GM23338 (cell line): Measurements from ENCODE around the gene FNDC3A. TPM values are rescaled to one million over a fixed set of nuclear protein-coding genes. Genes with fewer than 3 reads are reported as not detected.

Experiments
- ATAC-seq: fragments of 200-7000 bp; cut with Tn5 transposase; 3 replicates; pipeline ENCODE4 v1.9.1; 2020
- DNase-seq: peaks from one replicate; pipeline ENCODE4 v3.0.0-alpha.2; 2015; ENCODE audit warnings: low spot score
- H2AFZ ChIP-seq: fragments of 200-600 bp; sonication (generic); 2 replicates; pipeline ENCODE4 v1.8.0; 2016; ENCODE audit warnings: antibody characterized with exemption, mild to moderate bottlenecking, moderate library complexity
- H3F3A ChIP-seq: fragments of 200-600 bp; sonication (generic); replicated peaks from 2 replicates; pipeline ENCODE4 v1.8.0; 2017; ENCODE audit warnings: antibody characterized with exemption, mixed run types, low read depth
- H3K27ac ChIP-seq: fragments of 200-600 bp; sonication (generic); 2 replicates; pipeline ENCODE4 v1.6.1; 2016; ENCODE audit warnings: low read depth
- H3K27me3 ChIP-seq: fragments of 200-600 bp; sonication (generic); 2 replicates; pipeline ENCODE4 v1.8.0; 2016; ENCODE audit warnings: mild to moderate bottlenecking, mixed run types, moderate library complexity; ENCODE audit not compliant: insufficient read depth
- H3K36me3 ChIP-seq: fragments of 200-600 bp; sonication (generic); 2 replicates; pipeline ENCODE4 v1.8.0; 2016; ENCODE audit warnings: mild to moderate bottlenecking; ENCODE audit not compliant: insufficient read depth
- H3K4me1 ChIP-seq: fragments of 200-600 bp; sonication (generic); 2 replicates; pipeline ENCODE4 v1.8.0; 2016; ENCODE audit warnings: mild to moderate bottlenecking, moderate library complexity; ENCODE audit not compliant: insufficient read depth
- H3K4me2 ChIP-seq: fragments of 200-600 bp; sonication (generic); 2 replicates; pipeline ENCODE4 v1.7.1; 2017; ENCODE audit warnings: mixed run types
- H3K4me3 ChIP-seq: fragments of 200-600 bp; sonication (generic); 2 replicates; pipeline ENCODE4 v1.6.1; 2016; ENCODE audit warnings: mixed run types
- H3K79me2 ChIP-seq: fragments of 200-600 bp; sonication (generic); replicated peaks from 2 replicates; pipeline ENCODE4 v1.8.0; 2017; ENCODE audit warnings: mild to moderate bottlenecking; ENCODE audit not compliant: insufficient read depth
- H3K9me2 ChIP-seq: fragments of 200-600 bp; sonication (generic); 2 replicates; pipeline ENCODE4 v1.8.0; 2017; ENCODE audit not compliant: insufficient read depth
- H4K20me1 ChIP-seq: fragments of 200-600 bp; sonication (generic); replicated peaks from 2 replicates; pipeline ENCODE4 v1.8.0; 2017; ENCODE audit warnings: mild to moderate bottlenecking; ENCODE audit not compliant: insufficient read depth
- H3K27ac Mint-ChIP-seq: 2 replicates; pipeline ENCODE4 v1.8.0; 2020; ENCODE audit warnings: inconsistent platforms, mild to moderate bottlenecking, moderate library complexity, mixed read lengths
- H3K27me3 Mint-ChIP-seq: 3 replicates; pipeline ENCODE4 v1.8.0; 2022; ENCODE audit warnings: low read depth, mild to moderate bottlenecking, moderate library complexity, mixed read lengths, inconsistent platforms; ENCODE audit not compliant: insufficient read depth, poor library complexity
- H3K36me3 Mint-ChIP-seq: 3 replicates; pipeline ENCODE4 v1.8.0; 2021; ENCODE audit warnings: low read depth, mild to moderate bottlenecking, inconsistent platforms, moderate library complexity, mixed read lengths
- H3K4me1 Mint-ChIP-seq: 3 replicates; pipeline ENCODE4 v1.8.0; 2020; ENCODE audit warnings: mild to moderate bottlenecking, inconsistent platforms, mixed read lengths
- H3K4me3 Mint-ChIP-seq: 3 replicates; pipeline ENCODE4 v1.8.0; 2021; ENCODE audit warnings: moderate library complexity, mild to moderate bottlenecking, inconsistent platforms, mixed read lengths
- H3K9me3 Mint-ChIP-seq: 3 replicates; pipeline ENCODE4 v1.8.0; 2020; ENCODE audit warnings: moderate library complexity, mild to moderate bottlenecking, inconsistent platforms, mixed read lengths
- CREB1 ChIP-seq: fragments of 250-450 bp; sonication (Bioruptor Pico); IDR thresholded peaks from 2 replicates; pipeline ENCODE4 v1.5.0; 2020; ENCODE audit warnings: low read depth, mild to moderate bottlenecking, moderate library complexity
- EZH2 ChIP-seq: fragments of 200-600 bp; sonication (generic); IDR thresholded peaks from one replicate; pipeline ENCODE4 v1.8.0; 2017; ENCODE audit warnings: antibody characterized with exemption, mild to moderate bottlenecking, low read depth; ENCODE audit not compliant: unreplicated experiment
- EZH2phosphoT487 ChIP-seq: fragments of 200-600 bp; sonication (generic); IDR thresholded peaks from one replicate; pipeline ENCODE4 v1.8.1; 2018; ENCODE audit warnings: antibody characterized with exemption; ENCODE audit not compliant: unreplicated experiment
- JUNB ChIP-seq: IDR thresholded peaks from one replicate; pipeline ENCODE4 v1.6.1; 2016; ENCODE audit warnings: antibody characterized with exemption; ENCODE audit not compliant: unreplicated experiment
- NANOG ChIP-seq: IDR thresholded peaks from 2 replicates; pipeline ENCODE4 v1.6.1; 2016; ENCODE audit warnings: antibody characterized with exemption, borderline replicate concordance
- POLR2AphosphoS5 ChIP-seq: IDR thresholded peaks from 2 replicates; pipeline ENCODE4 v1.6.1; 2016; ENCODE audit warnings: antibody characterized with exemption, low read depth
- STAT1 ChIP-seq: IDR thresholded peaks from one replicate; pipeline ENCODE4 v1.6.1; 2016; ENCODE audit warnings: antibody characterized with exemption; ENCODE audit not compliant: unreplicated experiment
- ZNF114 ChIP-seq: fragments of 250-450 bp; sonication (Bioruptor Pico); IDR thresholded peaks from 2 replicates; pipeline ENCODE4 v1.5.0; 2020; ENCODE audit warnings: mild to moderate bottlenecking, moderate library complexity
- ZNF331 ChIP-seq: fragments of 250-450 bp; sonication (Bioruptor Pico); IDR thresholded peaks from 2 replicates; pipeline ENCODE4 v1.5.0; 2020; ENCODE audit warnings: low read depth, mild to moderate bottlenecking, moderate library complexity
- polyA plus RNA-seq: library from polyadenylated mRNA; unstranded; fragments of >200 nt; fragmentation: Nextera tagmentation; extraction: Ambion mirVana; gene quantifications from 2 replicates; pipeline ENCODE4 v1.2.1, GENCODE V29; 2016
- total RNA-seq: library from RNA; depleted of rRNA; stranded (reverse); fragments of >200 nt; shearing (Covaris generic); gene quantifications from 2 replicates; pipeline ENCODE4 v1.2.3, GENCODE V29; 2014
- TF ChIP-seq, protein P1 (sequence below): fragments of 250-450 bp; sonication (Bioruptor Pico); IDR thresholded peaks from 2 replicates; pipeline ENCODE4 v1.5.0; 2020; ENCODE audit warnings: mild to moderate bottlenecking, moderate library complexity
- TF ChIP-seq, protein P2 (sequence below): IDR thresholded peaks from 2 replicates; pipeline ENCODE4 v1.6.1; 2016; ENCODE audit warnings: antibody characterized with exemption
- TF ChIP-seq, protein P3 (sequence below): IDR thresholded peaks from one replicate; pipeline ENCODE4 v1.6.1; 2018; ENCODE audit warnings: antibody characterized with exemption; ENCODE audit not compliant: unreplicated experiment
- TF ChIP-seq, protein P4 (sequence below), 2 experiments: fragments of 200-600 bp in 1 of 2; sonication (generic) in 1 of 2; conservative IDR thresholded peaks; 2 replicates each; pipeline versions ENCODE4 v1.5.1 to v1.6.1; 2016 to 2017; ENCODE audit warnings: antibody characterized with exemption in 2 of 2, low read depth in 2 of 2, mild to moderate bottlenecking in 2 of 2, moderate library complexity in 1 of 2

FNDC3A gene
- total and polyA plus RNA-seq, 2 experiments from 2014 or later = 10.3 to 31.1 TPM

DNA sequence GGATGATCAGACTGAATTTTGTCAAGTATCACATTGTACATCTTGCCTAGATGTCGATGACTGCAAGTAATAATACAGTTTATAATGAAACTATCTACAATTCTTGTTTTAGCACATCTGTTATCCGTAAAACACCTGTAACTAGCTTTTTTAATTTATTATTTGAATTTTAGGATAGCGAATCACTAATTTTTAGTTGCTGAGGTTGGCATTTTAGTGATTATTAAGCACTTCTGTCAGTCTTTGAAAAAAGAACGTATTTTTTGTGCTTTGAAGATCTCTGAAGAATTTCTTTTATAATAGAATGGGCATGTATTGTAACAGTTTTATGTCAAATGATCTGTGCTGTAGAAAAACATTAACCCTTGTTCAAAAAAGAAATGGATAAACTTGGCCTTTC, 232.9 kb downstream of the FNDC3A start:
- Histone ChIP-seq H3K79me2 (no peaks in the 10 kb centered on the region), H3K4me1 (peaks cover under 1% of the 10 kb centered on the region; the same call in 1 of the 2 replicates), H3K27ac (no peak overlapping the region), H2AFZ (no peak overlapping the region), H3K4me2 (no peak overlapping the region), H3K27me3 (no peaks in the 10 kb centered on the region), H3K9me2 (0 out of 2 replicates have a peak, but pooled peaks cover 2% of the 10 kb centered on the region), H3K4me3 (no peak overlapping the region), H3F3A (no peaks in the 10 kb centered on the region), H4K20me1 (0 out of 2 replicates have a peak, but pooled peaks cover under 1% of the 10 kb centered on the region), H3K36me3 (peaks cover 20% of the 10 kb centered on the region; the same call in 1 of the 2 replicates)
- DNase-seq (no peak), ATAC-seq (no peak)
- Mint-ChIP-seq H3K27me3 (peaks cover 2% of the 10 kb centered on the region), H3K36me3 (peaks cover 26% of the 10 kb centered on the region), H3K27ac (no peak overlapping the region), H3K4me1 (no peaks in the 10 kb centered on the region; the same call in 2 of the 3 replicates), H3K9me3 (no peaks in the 10 kb centered on the region), H3K4me3 (no peak overlapping the region)
- TF ChIP-seq CREB1 (CRISPR knock-in tag) = no peak
- no peak for TF ChIP-seq ZNF114
- TF ChIP-seq, protein P1, sequence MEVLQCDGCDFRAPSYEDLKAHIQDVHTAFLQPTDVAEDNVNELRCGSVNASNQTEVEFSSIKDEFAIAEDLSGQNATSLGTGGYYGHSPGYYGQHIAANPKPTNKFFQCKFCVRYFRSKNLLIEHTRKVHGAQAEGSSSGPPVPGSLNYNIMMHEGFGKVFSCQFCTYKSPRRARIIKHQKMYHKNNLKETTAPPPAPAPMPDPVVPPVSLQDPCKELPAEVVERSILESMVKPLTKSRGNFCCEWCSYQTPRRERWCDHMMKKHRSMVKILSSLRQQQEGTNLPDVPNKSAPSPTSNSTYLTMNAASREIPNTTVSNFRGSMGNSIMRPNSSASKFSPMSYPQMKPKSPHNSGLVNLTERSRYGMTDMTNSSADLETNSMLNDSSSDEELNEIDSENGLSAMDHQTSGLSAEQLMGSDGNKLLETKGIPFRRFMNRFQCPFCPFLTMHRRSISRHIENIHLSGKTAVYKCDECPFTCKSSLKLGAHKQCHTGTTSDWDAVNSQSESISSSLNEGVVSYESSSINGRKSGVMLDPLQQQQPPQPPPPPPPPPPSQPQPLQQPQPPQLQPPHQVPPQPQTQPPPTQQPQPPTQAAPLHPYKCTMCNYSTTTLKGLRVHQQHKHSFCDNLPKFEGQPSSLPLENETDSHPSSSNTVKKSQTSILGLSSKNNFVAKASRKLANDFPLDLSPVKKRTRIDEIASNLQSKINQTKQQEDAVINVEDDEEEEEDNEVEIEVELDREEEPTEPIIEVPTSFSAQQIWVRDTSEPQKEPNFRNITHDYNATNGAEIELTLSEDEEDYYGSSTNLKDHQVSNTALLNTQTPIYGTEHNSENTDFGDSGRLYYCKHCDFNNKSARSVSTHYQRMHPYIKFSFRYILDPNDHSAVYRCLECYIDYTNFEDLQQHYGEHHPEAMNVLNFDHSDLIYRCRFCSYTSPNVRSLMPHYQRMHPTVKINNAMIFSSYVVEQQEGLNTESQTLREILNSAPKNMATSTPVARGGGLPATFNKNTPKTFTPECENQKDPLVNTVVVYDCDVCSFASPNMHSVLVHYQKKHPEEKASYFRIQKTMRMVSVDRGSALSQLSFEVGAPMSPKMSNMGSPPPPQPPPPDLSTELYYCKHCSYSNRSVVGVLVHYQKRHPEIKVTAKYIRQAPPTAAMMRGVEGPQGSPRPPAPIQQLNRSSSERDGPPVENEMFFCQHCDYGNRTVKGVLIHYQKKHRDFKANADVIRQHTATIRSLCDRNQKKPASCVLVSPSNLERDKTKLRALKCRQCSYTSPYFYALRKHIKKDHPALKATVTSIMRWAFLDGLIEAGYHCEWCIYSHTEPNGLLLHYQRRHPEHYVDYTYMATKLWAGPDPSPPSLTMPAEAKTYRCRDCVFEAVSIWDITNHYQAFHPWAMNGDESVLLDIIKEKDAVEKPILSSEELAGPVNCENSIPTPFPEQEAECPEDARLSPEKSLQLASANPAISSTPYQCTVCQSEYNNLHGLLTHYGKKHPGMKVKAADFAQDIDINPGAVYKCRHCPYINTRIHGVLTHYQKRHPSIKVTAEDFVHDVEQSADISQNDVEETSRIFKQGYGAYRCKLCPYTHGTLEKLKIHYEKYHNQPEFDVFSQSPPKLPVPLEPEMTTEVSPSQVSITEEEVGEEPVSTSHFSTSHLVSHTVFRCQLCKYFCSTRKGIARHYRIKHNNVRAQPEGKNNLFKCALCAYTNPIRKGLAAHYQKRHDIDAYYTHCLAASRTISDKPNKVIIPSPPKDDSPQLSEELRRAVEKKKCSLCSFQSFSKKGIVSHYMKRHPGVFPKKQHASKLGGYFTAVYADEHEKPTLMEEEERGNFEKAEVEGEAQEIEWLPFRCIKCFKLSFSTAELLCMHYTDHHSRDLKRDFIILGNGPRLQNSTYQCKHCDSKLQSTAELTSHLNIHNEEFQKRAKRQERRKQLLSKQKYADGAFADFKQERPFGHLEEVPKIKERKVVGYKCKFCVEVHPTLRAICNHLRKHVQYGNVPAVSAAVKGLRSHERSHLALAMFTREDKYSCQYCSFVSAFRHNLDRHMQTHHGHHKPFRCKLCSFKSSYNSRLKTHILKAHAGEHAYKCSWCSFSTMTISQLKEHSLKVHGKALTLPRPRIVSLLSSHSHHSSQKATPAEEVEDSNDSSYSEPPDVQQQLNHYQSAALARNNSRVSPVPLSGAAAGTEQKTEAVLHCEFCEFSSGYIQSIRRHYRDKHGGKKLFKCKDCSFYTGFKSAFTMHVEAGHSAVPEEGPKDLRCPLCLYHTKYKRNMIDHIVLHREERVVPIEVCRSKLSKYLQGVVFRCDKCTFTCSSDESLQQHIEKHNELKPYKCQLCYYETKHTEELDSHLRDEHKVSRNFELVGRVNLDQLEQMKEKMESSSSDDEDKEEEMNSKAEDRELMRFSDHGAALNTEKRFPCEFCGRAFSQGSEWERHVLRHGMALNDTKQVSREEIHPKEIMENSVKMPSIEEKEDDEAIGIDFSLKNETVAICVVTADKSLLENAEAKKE (CRISPR knock-in tag) = no peak
- TF ChIP-seq, protein P2, sequence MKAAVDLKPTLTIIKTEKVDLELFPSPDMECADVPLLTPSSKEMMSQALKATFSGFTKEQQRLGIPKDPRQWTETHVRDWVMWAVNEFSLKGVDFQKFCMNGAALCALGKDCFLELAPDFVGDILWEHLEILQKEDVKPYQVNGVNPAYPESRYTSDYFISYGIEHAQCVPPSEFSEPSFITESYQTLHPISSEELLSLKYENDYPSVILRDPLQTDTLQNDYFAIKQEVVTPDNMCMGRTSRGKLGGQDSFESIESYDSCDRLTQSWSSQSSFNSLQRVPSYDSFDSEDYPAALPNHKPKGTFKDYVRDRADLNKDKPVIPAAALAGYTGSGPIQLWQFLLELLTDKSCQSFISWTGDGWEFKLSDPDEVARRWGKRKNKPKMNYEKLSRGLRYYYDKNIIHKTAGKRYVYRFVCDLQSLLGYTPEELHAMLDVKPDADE = no peak
- no peak for TF ChIP-seq EZH2
- TF ChIP-seq EZH2phosphoT487 = no peak
- TF ChIP-seq POLR2AphosphoS5 = no peak
- no peak for TF ChIP-seq JUNB
- TF ChIP-seq ZNF331 = no peak
- TF ChIP-seq STAT1 = no peak
- TF ChIP-seq, protein P3, sequence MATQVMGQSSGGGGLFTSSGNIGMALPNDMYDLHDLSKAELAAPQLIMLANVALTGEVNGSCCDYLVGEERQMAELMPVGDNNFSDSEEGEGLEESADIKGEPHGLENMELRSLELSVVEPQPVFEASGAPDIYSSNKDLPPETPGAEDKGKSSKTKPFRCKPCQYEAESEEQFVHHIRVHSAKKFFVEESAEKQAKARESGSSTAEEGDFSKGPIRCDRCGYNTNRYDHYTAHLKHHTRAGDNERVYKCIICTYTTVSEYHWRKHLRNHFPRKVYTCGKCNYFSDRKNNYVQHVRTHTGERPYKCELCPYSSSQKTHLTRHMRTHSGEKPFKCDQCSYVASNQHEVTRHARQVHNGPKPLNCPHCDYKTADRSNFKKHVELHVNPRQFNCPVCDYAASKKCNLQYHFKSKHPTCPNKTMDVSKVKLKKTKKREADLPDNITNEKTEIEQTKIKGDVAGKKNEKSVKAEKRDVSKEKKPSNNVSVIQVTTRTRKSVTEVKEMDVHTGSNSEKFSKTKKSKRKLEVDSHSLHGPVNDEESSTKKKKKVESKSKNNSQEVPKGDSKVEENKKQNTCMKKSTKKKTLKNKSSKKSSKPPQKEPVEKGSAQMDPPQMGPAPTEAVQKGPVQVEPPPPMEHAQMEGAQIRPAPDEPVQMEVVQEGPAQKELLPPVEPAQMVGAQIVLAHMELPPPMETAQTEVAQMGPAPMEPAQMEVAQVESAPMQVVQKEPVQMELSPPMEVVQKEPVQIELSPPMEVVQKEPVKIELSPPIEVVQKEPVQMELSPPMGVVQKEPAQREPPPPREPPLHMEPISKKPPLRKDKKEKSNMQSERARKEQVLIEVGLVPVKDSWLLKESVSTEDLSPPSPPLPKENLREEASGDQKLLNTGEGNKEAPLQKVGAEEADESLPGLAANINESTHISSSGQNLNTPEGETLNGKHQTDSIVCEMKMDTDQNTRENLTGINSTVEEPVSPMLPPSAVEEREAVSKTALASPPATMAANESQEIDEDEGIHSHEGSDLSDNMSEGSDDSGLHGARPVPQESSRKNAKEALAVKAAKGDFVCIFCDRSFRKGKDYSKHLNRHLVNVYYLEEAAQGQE = no peak
- TF ChIP-seq, protein P4, sequence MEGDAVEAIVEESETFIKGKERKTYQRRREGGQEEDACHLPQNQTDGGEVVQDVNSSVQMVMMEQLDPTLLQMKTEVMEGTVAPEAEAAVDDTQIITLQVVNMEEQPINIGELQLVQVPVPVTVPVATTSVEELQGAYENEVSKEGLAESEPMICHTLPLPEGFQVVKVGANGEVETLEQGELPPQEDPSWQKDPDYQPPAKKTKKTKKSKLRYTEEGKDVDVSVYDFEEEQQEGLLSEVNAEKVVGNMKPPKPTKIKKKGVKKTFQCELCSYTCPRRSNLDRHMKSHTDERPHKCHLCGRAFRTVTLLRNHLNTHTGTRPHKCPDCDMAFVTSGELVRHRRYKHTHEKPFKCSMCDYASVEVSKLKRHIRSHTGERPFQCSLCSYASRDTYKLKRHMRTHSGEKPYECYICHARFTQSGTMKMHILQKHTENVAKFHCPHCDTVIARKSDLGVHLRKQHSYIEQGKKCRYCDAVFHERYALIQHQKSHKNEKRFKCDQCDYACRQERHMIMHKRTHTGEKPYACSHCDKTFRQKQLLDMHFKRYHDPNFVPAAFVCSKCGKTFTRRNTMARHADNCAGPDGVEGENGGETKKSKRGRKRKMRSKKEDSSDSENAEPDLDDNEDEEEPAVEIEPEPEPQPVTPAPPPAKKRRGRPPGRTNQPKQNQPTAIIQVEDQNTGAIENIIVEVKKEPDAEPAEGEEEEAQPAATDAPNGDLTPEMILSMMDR (conservative IDR thresholded peaks at IDR 0.05; ENCODE audit: low read depth in 2 of 2) = no peak
- TF ChIP-seq NANOG = no peak
